Activated T-helper 2 cell treated with anti-CD3 and anti-CD28 coated beads, Interferon-gamma antibody, Interleukin-2, Interleukin-4, amounts not matched to agents 10 μg/mL and 5 μg/mL and 100 μg/mL, durations not matched to agents 14 hours and 24 hours and 36 hours (primary cell): Measurements from ENCODE around the gene SLIT3. TPM values are rescaled to one million over a fixed set of nuclear protein-coding genes. Genes with fewer than 3 reads are reported as not detected.

Experiments
- DNase-seq: peaks from one replicate; pipeline ENCODE4 v3.0.0; 2021; ENCODE audit warnings: low spot score
- H3K27ac Mint-ChIP-seq: one replicate; pipeline ENCODE4 v1.8.0; 2021; ENCODE audit warnings: mixed read lengths
- H3K27me3 Mint-ChIP-seq: one replicate; pipeline ENCODE4 v1.8.0; 2021; ENCODE audit warnings: low read depth, mixed read lengths
- H3K36me3 Mint-ChIP-seq: one replicate; pipeline ENCODE4 v1.8.0; 2021; ENCODE audit warnings: low read depth, mixed read lengths
- H3K4me1 Mint-ChIP-seq: one replicate; pipeline ENCODE4 v1.8.0; 2021; ENCODE audit warnings: low read depth, mixed read lengths
- H3K4me3 Mint-ChIP-seq: one replicate; pipeline ENCODE4 v1.8.0; 2021; ENCODE audit warnings: low read depth, mild to moderate bottlenecking, moderate library complexity, mixed read lengths
- H3K9me3 Mint-ChIP-seq: one replicate; pipeline ENCODE4 v1.8.0; 2021; ENCODE audit warnings: mixed read lengths
- intact Hi-C: fragments of 100-400 bp; cut with micrococcal nuclease; formaldehyde crosslinking; loops from one replicate; pipeline ENCODE4 v1.15.1; 2023
- total RNA-seq: library from RNA; stranded (reverse); gene quantifications from 2 replicates; pipeline ENCODE4 v1.2.3, GENCODE V29; 2022

The SLIT3 gene
- total RNA-seq = 8.1 and 9.5 TPM in 2 replicates

- H3K36me3 Mint-ChIP-seq = no peaks in the 10 kb centered on the region
- no peaks in the 10 kb centered on the region for H3K9me3 Mint-ChIP-seq
- no peak within 1 kb of the TSS for H3K4me3 Mint-ChIP-seq
- intact Hi-C loops = no loop called here
- peaks cover 10% of the 10 kb centered on the region for H3K4me1 Mint-ChIP-seq
- no peak within 1 kb of the TSS for H3K27ac Mint-ChIP-seq
- H3K27me3 Mint-ChIP-seq = peaks cover 56% of the 10 kb centered on the region
- DNase-seq = no peak
Measured at GRCh38 chr5:169300468-169301385, at the start of gene SLIT3. SLIT3 (minus strand) TSS chr5:169301139; CDS start chr5:169300709, 430 bp downstream.

DNA sequence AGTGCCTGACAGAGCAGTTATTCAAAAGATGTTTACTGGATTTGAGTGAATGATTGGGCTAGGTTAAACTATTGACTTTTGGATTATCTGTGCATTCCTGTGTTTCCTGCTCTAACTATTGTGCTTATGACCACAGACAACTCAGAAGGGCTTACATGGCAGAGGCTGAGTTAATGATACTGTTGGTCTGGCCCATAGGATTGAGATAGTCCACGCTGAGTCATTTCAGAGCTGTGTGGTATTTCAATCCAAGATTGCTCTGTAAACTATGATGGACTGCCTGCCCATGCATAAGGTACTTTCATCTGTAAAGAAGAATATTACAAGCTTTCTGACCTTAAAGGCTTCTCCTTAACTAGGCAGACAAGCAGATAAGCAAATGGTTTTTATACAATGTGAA is 49.1 kb upstream of the SLIT3 start:
- H3K9me3 Mint-ChIP-seq = no peaks in the 10 kb centered on the region
- peaks cover 2% of the 10 kb centered on the region for H3K27me3 Mint-ChIP-seq
- H3K36me3 Mint-ChIP-seq = no peaks in the 10 kb centered on the region
- peaks cover 1% of the 10 kb centered on the region for H3K4me1 Mint-ChIP-seq
- no peak overlapping the region for H3K4me3 Mint-ChIP-seq
- intact Hi-C loops = no loop called here
- DNase-seq = no peak
- no peak overlapping the region for H3K27ac Mint-ChIP-seq

DNA sequence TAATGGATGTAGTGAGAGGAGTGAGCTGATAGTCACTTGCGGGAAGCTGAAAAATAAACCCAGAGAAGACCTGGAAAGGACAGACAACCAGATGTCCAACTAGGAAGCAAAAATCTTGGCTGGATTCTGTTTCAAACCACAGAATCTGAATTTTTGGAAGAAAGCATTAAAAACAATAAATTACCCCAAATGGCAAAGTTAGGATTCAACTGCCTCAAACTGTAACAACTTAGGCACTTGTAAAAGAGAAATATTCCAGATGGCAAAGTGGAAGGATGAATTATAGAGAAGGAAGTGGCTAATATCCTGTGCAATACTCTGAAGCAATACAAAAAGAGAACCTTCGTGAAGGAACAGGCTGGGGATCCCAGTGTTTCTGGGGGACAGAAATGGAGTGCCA is 46.8 kb upstream of the SLIT3 start:
- Mint-ChIP-seq H3K27me3 (no peaks in the 10 kb centered on the region), H3K4me3 (no peak overlapping the region), H3K9me3 (no peaks in the 10 kb centered on the region), H3K36me3 (no peaks in the 10 kb centered on the region), H3K4me1 (no peaks in the 10 kb centered on the region), H3K27ac (no peak overlapping the region)
- no peak for DNase-seq
- intact Hi-C loops = no loop called here

DNA sequence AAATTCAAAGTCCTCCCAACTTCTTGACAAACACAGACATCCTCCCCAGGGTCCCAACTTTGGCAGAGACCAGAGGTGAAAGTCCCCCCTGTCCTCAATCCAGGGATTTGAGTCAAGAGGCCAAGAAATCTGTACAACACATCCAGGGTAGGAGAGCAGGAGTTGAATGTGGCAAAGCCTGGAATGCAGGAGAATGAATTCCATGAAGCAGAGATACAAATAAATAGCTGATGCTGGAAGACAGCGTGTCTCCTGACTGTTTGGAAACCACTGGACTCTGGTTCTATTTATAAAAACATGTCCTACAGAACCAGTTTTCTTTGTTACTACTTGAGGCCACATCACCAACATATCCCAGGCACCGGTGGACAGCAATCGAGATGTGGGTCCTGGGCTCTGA is 43.7 kb upstream of the SLIT3 start:
- Mint-ChIP-seq H3K36me3 (no peaks in the 10 kb centered on the region), H3K9me3 (no peaks in the 10 kb centered on the region), H3K4me1 (no peaks in the 10 kb centered on the region), H3K4me3 (no peak overlapping the region), H3K27ac (no peak overlapping the region), H3K27me3 (no peaks in the 10 kb centered on the region)
- intact Hi-C loops = no loop called here
- DNase-seq = no peak

DNA sequence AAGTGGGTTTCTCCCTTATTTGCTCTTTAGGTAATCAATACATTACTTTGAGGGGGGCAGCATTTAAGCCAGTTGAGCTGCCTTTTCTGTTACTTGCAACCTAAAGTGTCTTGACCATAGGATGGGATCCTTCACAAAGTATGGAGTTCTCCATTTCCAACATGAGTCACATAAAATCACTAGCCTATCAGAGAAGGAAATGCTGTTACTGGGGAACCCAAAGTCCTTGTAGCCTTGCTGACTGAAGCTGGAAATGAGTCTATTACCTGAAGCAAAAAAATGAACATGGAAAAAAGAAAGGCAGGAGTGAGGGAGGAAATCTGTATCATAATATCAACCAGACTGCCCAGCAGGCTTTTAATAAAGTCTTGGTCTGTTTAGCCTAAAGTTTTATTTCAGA is 42.8 kb upstream of the SLIT3 start:
- Mint-ChIP-seq H3K27me3 (no peaks in the 10 kb centered on the region), H3K4me1 (no peaks in the 10 kb centered on the region), H3K9me3 (no peaks in the 10 kb centered on the region), H3K27ac (no peak overlapping the region), H3K36me3 (no peaks in the 10 kb centered on the region), H3K4me3 (no peak overlapping the region)
- intact Hi-C loops = no loop called here
- no peak for DNase-seq

DNA sequence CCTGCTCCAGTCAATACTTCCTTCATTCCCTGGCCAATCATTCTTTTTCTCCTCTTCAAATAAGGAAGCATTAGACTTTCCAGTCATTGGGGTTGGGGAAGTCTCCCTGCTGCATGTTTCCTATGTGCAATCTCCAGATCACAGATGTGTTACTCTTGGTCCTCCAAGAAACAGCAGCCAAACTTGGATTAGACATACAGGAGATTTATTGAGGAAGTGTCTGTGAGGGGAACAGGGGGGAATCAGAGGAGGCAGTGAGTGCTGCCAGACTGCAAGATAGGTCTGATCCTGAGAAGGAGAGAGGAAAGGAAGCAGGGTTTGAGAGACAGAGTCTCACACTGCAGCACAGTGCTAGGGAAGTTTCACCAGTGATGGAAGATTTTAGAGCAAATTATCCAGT is 40.6 kb upstream of the SLIT3 start:
- Mint-ChIP-seq H3K36me3 (no peaks in the 10 kb centered on the region), H3K27ac (no peak overlapping the region), H3K4me1 (no peaks in the 10 kb centered on the region), H3K9me3 (no peaks in the 10 kb centered on the region), H3K27me3 (no peaks in the 10 kb centered on the region), H3K4me3 (no peak overlapping the region)
- DNase-seq = no peak
- intact Hi-C loops = no loop called here

DNA sequence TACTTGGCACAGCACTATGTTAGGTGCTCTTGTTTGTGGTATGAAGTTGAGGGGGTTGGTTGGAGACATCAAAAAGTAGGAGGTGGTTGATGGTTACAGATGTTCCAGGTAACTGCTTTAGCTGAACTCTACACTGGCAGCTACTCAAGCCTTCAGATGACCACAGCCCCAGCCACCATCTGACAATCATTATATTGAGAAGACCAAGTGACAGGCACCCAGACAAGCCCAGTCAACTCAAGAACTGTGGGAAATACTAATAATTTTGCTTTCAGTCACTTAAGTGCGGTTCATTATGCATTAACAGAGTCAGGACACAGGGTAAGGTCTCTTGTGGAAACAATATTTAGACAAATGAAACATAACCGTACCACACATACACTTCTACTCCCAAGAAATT is 38.9 kb upstream of the SLIT3 start:
- no peaks in the 10 kb centered on the region for H3K27me3 Mint-ChIP-seq
- no peaks in the 10 kb centered on the region for H3K4me1 Mint-ChIP-seq
- H3K9me3 Mint-ChIP-seq = no peaks in the 10 kb centered on the region
- H3K36me3 Mint-ChIP-seq = no peaks in the 10 kb centered on the region
- intact Hi-C loops = no loop called here
- H3K4me3 Mint-ChIP-seq = no peak overlapping the region
- H3K27ac Mint-ChIP-seq = no peak overlapping the region
- no peak for DNase-seq

- H3K4me1 Mint-ChIP-seq = no peaks in the 10 kb centered on the region
- no peak overlapping the region for H3K27ac Mint-ChIP-seq
- H3K36me3 Mint-ChIP-seq = no peaks in the 10 kb centered on the region
- no peaks in the 10 kb centered on the region for H3K9me3 Mint-ChIP-seq
- H3K4me3 Mint-ChIP-seq = no peak overlapping the region
- no peaks in the 10 kb centered on the region for H3K27me3 Mint-ChIP-seq
- intact Hi-C loops = no loop called here
- no peak for DNase-seq
Measured at GRCh38 chr5:169336242-169336641, 35.3 kb upstream of the SLIT3 start.

DNA sequence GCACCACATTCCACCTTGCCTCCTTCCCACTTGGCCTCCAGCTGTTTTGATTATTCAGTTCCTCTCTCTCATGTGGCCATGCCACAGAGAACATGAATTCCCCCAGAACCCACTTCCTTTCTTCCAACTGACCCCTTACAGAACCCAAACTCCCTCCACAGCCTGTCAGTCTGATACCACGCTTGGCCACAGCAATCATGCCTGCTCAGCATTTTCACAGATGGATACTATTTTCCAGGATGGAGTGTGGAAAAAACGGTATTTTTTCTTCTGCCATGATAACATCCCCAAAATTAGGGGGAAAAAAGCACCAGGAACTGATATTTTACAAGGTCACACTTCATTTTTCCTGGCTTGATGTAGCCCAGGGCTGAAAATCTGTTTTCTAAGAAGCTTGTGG is 34.9 kb upstream of the SLIT3 start:
- intact Hi-C loops = no loop called here
- H3K4me3 Mint-ChIP-seq = no peak overlapping the region
- DNase-seq = no peak
- no peaks in the 10 kb centered on the region for H3K9me3 Mint-ChIP-seq
- no peak overlapping the region for H3K27ac Mint-ChIP-seq
- no peaks in the 10 kb centered on the region for H3K36me3 Mint-ChIP-seq
- no peaks in the 10 kb centered on the region for H3K4me1 Mint-ChIP-seq
- peaks cover under 1% of the 10 kb centered on the region for H3K27me3 Mint-ChIP-seq

- intact Hi-C loops = no loop called here
- Mint-ChIP-seq H3K9me3 (no peaks in the 10 kb centered on the region), H3K27ac (no peak overlapping the region), H3K4me1 (no peaks in the 10 kb centered on the region), H3K27me3 (peaks cover 2% of the 10 kb centered on the region), H3K4me3 (no peak overlapping the region), H3K36me3 (no peaks in the 10 kb centered on the region)
- DNase-seq = no peak
Measured at GRCh38 chr5:169333518-169333917, 32.6 kb upstream of the SLIT3 start.

GRCh38 chr5:169331292-169331852 is 30.4 kb upstream of the SLIT3 start:
- no peaks in the 10 kb centered on the region for H3K9me3 Mint-ChIP-seq
- no peaks in the 10 kb centered on the region for H3K4me1 Mint-ChIP-seq
- H3K4me3 Mint-ChIP-seq = no peak overlapping the region
- peaks cover 6% of the 10 kb centered on the region for H3K27me3 Mint-ChIP-seq
- no peak overlapping the region for H3K27ac Mint-ChIP-seq
- no peaks in the 10 kb centered on the region for H3K36me3 Mint-ChIP-seq
- intact Hi-C loops = no loop called here
- no peak for DNase-seq

- intact Hi-C loops = no loop called here
- Mint-ChIP-seq H3K9me3 (no peaks in the 10 kb centered on the region), H3K4me1 (peaks cover 3% of the 10 kb centered on the region), H3K27me3 (peaks cover 6% of the 10 kb centered on the region), H3K36me3 (no peaks in the 10 kb centered on the region), H3K4me3 (no peak overlapping the region), H3K27ac (no peak overlapping the region)
- DNase-seq = no peak
Measured at GRCh38 chr5:169328401-169328800, 27.5 kb upstream of the SLIT3 start.

DNA sequence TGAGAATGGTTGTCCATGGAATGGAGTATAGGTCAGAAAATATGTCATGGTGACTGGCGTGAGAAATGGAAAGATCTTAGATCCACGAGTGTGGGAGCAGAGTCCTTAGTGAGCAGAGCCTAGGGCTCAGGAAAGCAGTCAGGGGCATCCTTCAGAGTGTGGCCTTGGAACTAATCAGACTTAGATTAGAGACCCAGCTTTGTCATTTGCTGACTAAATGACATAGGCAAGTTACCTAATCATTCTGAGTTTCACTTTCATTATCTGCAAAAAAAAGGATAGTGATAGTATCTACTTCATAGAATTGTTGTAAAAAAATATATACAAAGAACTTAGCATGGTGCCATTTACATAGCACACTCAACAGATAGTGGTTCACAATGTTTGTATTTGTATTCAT is 24.3 kb upstream of the SLIT3 start:
- DNase-seq = no peak
- no peak overlapping the region for H3K27ac Mint-ChIP-seq
- intact Hi-C loops = no loop called here
- no peaks in the 10 kb centered on the region for H3K9me3 Mint-ChIP-seq
- H3K27me3 Mint-ChIP-seq = peaks cover 4% of the 10 kb centered on the region
- H3K36me3 Mint-ChIP-seq = no peaks in the 10 kb centered on the region
- H3K4me1 Mint-ChIP-seq = peaks cover 3% of the 10 kb centered on the region
- H3K4me3 Mint-ChIP-seq = no peak overlapping the region
